Mesothelial cell of epicardium (in vitro differentiated cells): ENCODE results near the gene SAMD13. TPM values are rescaled to one million over a fixed set of nuclear protein-coding genes. Genes with fewer than 3 reads are reported as not detected.

Experiments used
- DNase-seq, 2 experiments: peaks; one replicate each; pipeline ENCODE4 v3.0.0; 2021; ENCODE audit warnings: low spot score in 2 of 2; ENCODE audit not compliant: unreplicated experiment in 2 of 2
- H3K27ac Mint-ChIP-seq: 2 replicates; pipeline ENCODE4 v1.8.0; 2021; ENCODE audit warnings: mixed read lengths
- H3K27me3 Mint-ChIP-seq: 2 replicates; pipeline ENCODE4 v1.8.0; 2021; ENCODE audit warnings: low read depth, mixed read lengths
- H3K36me3 Mint-ChIP-seq: 2 replicates; pipeline ENCODE4 v1.8.0; 2021; ENCODE audit warnings: mixed read lengths
- H3K4me1 Mint-ChIP-seq: 2 replicates; pipeline ENCODE4 v1.8.0; 2021; ENCODE audit warnings: mixed read lengths
- H3K4me3 Mint-ChIP-seq: 2 replicates; pipeline ENCODE4 v1.8.0; 2021; ENCODE audit warnings: mild to moderate bottlenecking, moderate library complexity, mixed read lengths
- H3K9me3 Mint-ChIP-seq: 2 replicates; pipeline ENCODE4 v1.8.0; 2021; ENCODE audit warnings: mixed read lengths
- CTCF ChIP-seq: fragments of 200-600 bp; sonication (generic); IDR thresholded peaks from one replicate; pipeline ENCODE4 v1.5.0; 2021; ENCODE audit warnings: antibody characterized with exemption; ENCODE audit not compliant: unreplicated experiment
- total RNA-seq: library from RNA; stranded (reverse); gene quantifications from 3 replicates; pipeline ENCODE4 v1.2.1, GENCODE V29; 2021

SAMD13 gene
- total RNA-seq, 1 donor from 2014 or later: 3.6 TPM

- DNase-seq: no peak
- H3K9me3 Mint-ChIP-seq: no peaks in the 10 kb centered on the region
- no peak overlapping the region for H3K27ac Mint-ChIP-seq
- TF ChIP-seq CTCF: no peak
- H3K36me3 Mint-ChIP-seq: no peaks in the 10 kb centered on the region
- no peak overlapping the region for H3K4me3 Mint-ChIP-seq
- no peaks in the 10 kb centered on the region for H3K27me3 Mint-ChIP-seq
- H3K4me1 Mint-ChIP-seq: peaks cover 33% of the 10 kb centered on the region
Observed at GRCh38 chr1:84350104-84350503, 48.6 kb downstream of the SAMD13 start.

DNA sequence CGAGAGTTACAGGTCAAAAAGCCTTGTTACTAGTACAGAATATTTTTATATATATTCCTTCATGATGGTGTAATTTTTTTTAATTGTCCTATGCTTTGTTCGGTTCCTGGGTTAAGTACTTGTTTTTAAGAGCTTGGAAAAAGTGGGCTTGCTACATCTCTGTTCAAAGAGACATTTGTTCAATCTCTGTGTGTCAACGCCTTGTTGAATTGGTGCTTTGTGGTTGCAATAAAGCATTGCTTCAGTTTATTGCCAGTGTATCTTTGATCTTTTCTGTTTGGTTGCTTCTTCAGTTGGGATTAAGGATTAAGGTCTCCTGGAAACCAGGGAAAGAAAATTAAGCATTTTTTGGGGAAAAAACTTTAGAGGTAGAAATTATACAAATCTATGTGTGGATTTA is 49.0 kb downstream of the SAMD13 start:
- Mint-ChIP-seq H3K4me1 (peaks cover 33% of the 10 kb centered on the region), H3K4me3 (no peak overlapping the region), H3K36me3 (no peaks in the 10 kb centered on the region), H3K27ac (no peak overlapping the region), H3K27me3 (no peaks in the 10 kb centered on the region), H3K9me3 (no peaks in the 10 kb centered on the region)
- DNase-seq: no peak
- no peak for TF ChIP-seq CTCF

DNA sequence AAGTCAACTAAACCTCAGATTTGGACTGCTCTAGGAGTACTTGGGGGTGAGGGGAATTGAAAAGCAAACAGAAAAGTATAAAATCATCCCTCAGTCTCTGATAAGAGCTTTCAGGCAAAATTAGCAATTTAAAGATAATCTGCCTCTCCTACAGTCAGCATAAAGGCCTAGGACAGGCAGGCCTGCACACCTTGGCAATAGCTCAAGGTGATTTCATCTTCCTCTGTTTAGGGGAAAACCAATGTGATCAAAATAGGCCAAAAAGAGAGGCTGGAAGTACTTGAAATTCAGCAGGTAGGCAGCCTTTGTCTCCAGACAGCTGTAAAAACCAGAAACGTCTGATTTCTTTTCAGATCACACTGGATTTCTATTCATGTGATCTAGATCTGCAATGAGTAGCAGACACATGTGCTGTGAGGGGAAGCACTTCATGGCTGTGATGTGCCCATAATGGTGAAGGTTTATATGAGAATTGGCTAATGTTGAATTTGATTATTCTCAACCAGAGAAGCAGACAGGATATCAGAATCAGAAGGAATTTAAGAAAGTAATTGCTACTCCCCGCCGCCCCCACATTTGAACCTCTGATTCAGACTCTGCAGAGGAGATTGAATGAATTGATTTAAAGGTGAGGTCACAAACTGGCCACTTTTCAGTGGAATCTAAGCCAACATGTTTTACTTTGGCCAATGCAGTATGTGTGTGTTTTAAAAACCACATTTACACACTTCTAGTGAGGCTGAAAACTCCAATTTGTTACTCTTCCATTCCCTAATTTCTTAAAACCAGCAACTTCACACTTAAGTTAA is 51.0 kb downstream of the SAMD13 start:
- Mint-ChIP-seq H3K27ac (peak overlapping the region; percentile 13), H3K36me3 (no peaks in the 10 kb centered on the region), H3K4me3 (no peak overlapping the region), H3K9me3 (no peaks in the 10 kb centered on the region), H3K27me3 (no peaks in the 10 kb centered on the region), H3K4me1 (peaks cover 28% of the 10 kb centered on the region)
- TF ChIP-seq CTCF: no peak
- no peak for DNase-seq

DNA sequence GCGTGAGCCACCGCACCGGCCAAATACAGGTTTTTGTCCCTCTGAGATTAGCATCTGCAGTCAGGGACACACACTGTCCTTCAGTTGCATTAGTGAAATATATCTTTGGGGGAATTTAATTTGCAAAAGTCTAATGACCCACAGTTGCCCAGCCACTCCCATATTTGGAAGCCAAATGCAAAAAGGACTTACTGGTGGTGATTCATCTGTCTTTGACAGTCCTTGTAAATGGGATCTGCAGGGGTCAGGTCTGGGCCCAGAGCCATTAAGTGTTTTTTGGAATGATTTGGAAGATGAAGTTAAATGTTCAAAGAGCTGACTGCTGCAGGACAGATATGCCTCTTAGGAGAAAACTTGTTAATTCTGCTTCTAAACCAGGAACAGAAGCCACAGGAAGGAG is 52.2 kb downstream of the SAMD13 start:
- H3K4me3 Mint-ChIP-seq: no peak overlapping the region
- no peak for DNase-seq
- H3K9me3 Mint-ChIP-seq: peaks cover 6% of the 10 kb centered on the region
- no peaks in the 10 kb centered on the region for H3K27me3 Mint-ChIP-seq
- H3K4me1 Mint-ChIP-seq: peaks cover 25% of the 10 kb centered on the region
- no peak for TF ChIP-seq CTCF
- H3K27ac Mint-ChIP-seq: peak overlapping the region; percentile 0
- H3K36me3 Mint-ChIP-seq: no peaks in the 10 kb centered on the region

- Mint-ChIP-seq H3K27me3 (no peaks in the 10 kb centered on the region), H3K36me3 (no peaks in the 10 kb centered on the region), H3K4me1 (peaks cover 25% of the 10 kb centered on the region), H3K27ac (no peak overlapping the region), H3K9me3 (peaks cover 6% of the 10 kb centered on the region), H3K4me3 (no peak overlapping the region)
- DNase-seq: no peak
- TF ChIP-seq CTCF: no peak
Observed at GRCh38 chr1:84355556-84355955, 54.0 kb downstream of the SAMD13 start.
